ENCODE data around the gene OBSL1.

Gene OBSL1

GRCh38 chr2:219569041-219569440 lies 2.3 kb downstream of the OBSL1 start:
- ChIA-PET POLR2A (no interaction called here), CTCF (interaction anchor here (0.9 to 1.8 kb wide), 2 partner anchors 8 to 9 kb away, joined by 3 to 7 read pairs; no protein-coding TSS in a partner anchor)
- no peak for DNase-seq (ENCODE audit: extremely low spot score)
- TF ChIP-seq HDGF (IDR thresholded peaks at IDR 0.05; ENCODE audit: borderline replicate concordance) (no peak), L3MBTL2 (conservative IDR thresholded peaks at IDR 0.05) (no peak), LEF1 (IDR thresholded peaks at IDR 0.05; ENCODE audit: borderline replicate concordance) (no peak), ELF4 (IDR thresholded peaks at IDR 0.05) (no peak), FOXA1 (IDR thresholded peaks at IDR 0.05) (no peak), BHLHE40 (IDR thresholded peaks at IDR 0.05; ENCODE audit: borderline replicate concordance) (no peak), NFRKB (IDR thresholded peaks at IDR 0.05) (no peak), TARDBP (IDR thresholded peaks at IDR 0.05) (no peak), FOXK2 (IDR thresholded peaks at IDR 0.05) (no peak), SP1 (IDR thresholded peaks at IDR 0.05) (no peak)

GRCh38 chr2:219567791-219568361 lies 3.5 kb downstream of the OBSL1 start:
- ChIA-PET CTCF (interaction anchor here (0.9 to 1.8 kb wide), 2 partner anchors 8 to 27 kb away, joined by 6 to 7 read pairs; no protein-coding TSS in a partner anchor), POLR2A (interaction anchor here (1.2 to 1.9 kb wide), 2 partner anchors 10 to 30 kb away, joined by 3 to 6 read pairs; partner anchors contain the start of gene STK11IP)
- TF ChIP-seq SUZ12 (IDR thresholded peaks at IDR 0.05) (no peak), ELF4 (IDR thresholded peaks at IDR 0.05) (no peak), FOXA1 (IDR thresholded peaks at IDR 0.05) (no peak), BHLHE40 (IDR thresholded peaks at IDR 0.05; ENCODE audit: borderline replicate concordance) (no peak), NFRKB (IDR thresholded peaks at IDR 0.05) (no peak), FOXK2 (IDR thresholded peaks at IDR 0.05) (no peak), SP1 (IDR thresholded peaks at IDR 0.05) (no peak), L3MBTL2 (conservative IDR thresholded peaks at IDR 0.05) (no peak), FOXM1 (IDR thresholded peaks at IDR 0.05; ENCODE audit: borderline replicate concordance) (no peak), TARDBP (IDR thresholded peaks at IDR 0.05) (no peak), HDGF (IDR thresholded peaks at IDR 0.05; ENCODE audit: borderline replicate concordance) (no peak), ARNT (IDR thresholded peaks at IDR 0.05) (no peak), LEF1 (IDR thresholded peaks at IDR 0.05; ENCODE audit: borderline replicate concordance) (no peak), PKNOX1 (IDR thresholded peaks at IDR 0.05) (no peak), ZNF384 (IDR thresholded peaks at IDR 0.05) (no peak), CTBP1 (IDR thresholded peaks at IDR 0.05; ENCODE audit: borderline replicate concordance) (no peak)
- DNase-seq (ENCODE audit: extremely low spot score), result no peak

GRCh38 chr2:219567131-219567530 lies 4.2 kb downstream of the OBSL1 start:
- DNase-seq (ENCODE audit: extremely low spot score), result no peak
- POLR2A ChIA-PET, result interaction anchor here (1.2 to 1.9 kb wide), 2 partner anchors 11 to 31 kb away, joined by 3 to 6 read pairs; partner anchors contain the start of gene STK11IP
- CTCF ChIA-PET, result interaction anchor here (0.9 kb wide), 1 partner anchor 26 kb away, joined by 6 read pairs; no protein-coding TSS in a partner anchor
- TF ChIP-seq NFRKB (IDR thresholded peaks at IDR 0.05), result no peak
- no peak for TF ChIP-seq FOXM1 (IDR thresholded peaks at IDR 0.05; ENCODE audit: borderline replicate concordance)
- no peak for TF ChIP-seq FOXK2 (IDR thresholded peaks at IDR 0.05)
- no peak for TF ChIP-seq ZNF384 (IDR thresholded peaks at IDR 0.05)
- TF ChIP-seq SUZ12 (IDR thresholded peaks at IDR 0.05), result no peak
- TF ChIP-seq SP1 (IDR thresholded peaks at IDR 0.05), result no peak
- TF ChIP-seq HDGF (IDR thresholded peaks at IDR 0.05; ENCODE audit: borderline replicate concordance), result no peak
- no peak for TF ChIP-seq ELF4 (IDR thresholded peaks at IDR 0.05)
- TF ChIP-seq LEF1 (IDR thresholded peaks at IDR 0.05; ENCODE audit: borderline replicate concordance), result no peak

- DNase-seq (ENCODE audit: extremely low spot score), result no peak
- ChIA-PET CTCF (no interaction called here), POLR2A (interaction anchor here (1.9 kb wide), 1 partner anchor 31 kb away, joined by 6 read pairs; the partner anchor contains the start of gene STK11IP)
- TF ChIP-seq ZNF384 (IDR thresholded peaks at IDR 0.05) (no peak), SP1 (IDR thresholded peaks at IDR 0.05) (no peak), HDGF (IDR thresholded peaks at IDR 0.05; ENCODE audit: borderline replicate concordance) (no peak), NFRKB (IDR thresholded peaks at IDR 0.05) (no peak), BHLHE40 (IDR thresholded peaks at IDR 0.05; ENCODE audit: borderline replicate concordance) (no peak), FOXK2 (IDR thresholded peaks at IDR 0.05) (no peak), PKNOX1 (IDR thresholded peaks at IDR 0.05) (no peak), SUZ12 (IDR thresholded peaks at IDR 0.05) (no peak), CTBP1 (IDR thresholded peaks at IDR 0.05; ENCODE audit: borderline replicate concordance) (no peak), LEF1 (IDR thresholded peaks at IDR 0.05; ENCODE audit: borderline replicate concordance) (no peak), FOXA1 (IDR thresholded peaks at IDR 0.05) (no peak), ARNT (IDR thresholded peaks at IDR 0.05) (no peak), L3MBTL2 (conservative IDR thresholded peaks at IDR 0.05) (no peak), TARDBP (IDR thresholded peaks at IDR 0.05) (no peak), FOXM1 (IDR thresholded peaks at IDR 0.05; ENCODE audit: borderline replicate concordance) (no peak), ELF4 (IDR thresholded peaks at IDR 0.05) (no peak)
Measured at GRCh38 chr2:219566640-219567039, 4.7 kb downstream of the OBSL1 start.

- CTCF ChIA-PET, result no interaction called here
Measured at GRCh38 chr2:219565130-219566080, 5.9 kb downstream of the OBSL1 start.

More at GRCh38 chr2:219565130-219566080, 5.9 kb downstream of the OBSL1 start:
- DNase-seq (ENCODE audit: extremely low spot score), result no peak
- TF ChIP-seq CTBP1 (IDR thresholded peaks at IDR 0.05; ENCODE audit: borderline replicate concordance) (no peak), BHLHE40 (IDR thresholded peaks at IDR 0.05; ENCODE audit: borderline replicate concordance) (no peak), ELF4 (IDR thresholded peaks at IDR 0.05) (no peak), ZNF384 (IDR thresholded peaks at IDR 0.05) (no peak)
- POLR2A ChIA-PET, result no interaction called here
